T follicular helper cell (primary cell): ENCODE results near the gene ZIC4.

ENCODE experiments used
- DNase-seq: peaks from one replicate; pipeline ENCODE4 v3.0.0-alpha.2; 2020; ENCODE audit warnings: low read depth

Gene ZIC4

GRCh38 chr3:147354623-147355022 is 51.7 kb downstream of the ZIC4 start:
- no peak for DNase-seq

GRCh38 chr3:147351301-147351700 is 55.0 kb downstream of the ZIC4 start:
- DNase-seq, result no peak

- no peak for DNase-seq
These were observed 57.4 kb downstream of the ZIC4 start for GRCh38 chr3:147348976-147349375.

GRCh38 chr3:147343926-147344325 is 62.4 kb downstream of the ZIC4 start:
- DNase-seq, result no peak

- DNase-seq, result no peak
These were observed 64.6 kb downstream of the ZIC4 start for GRCh38 chr3:147341727-147342126.

- DNase-seq, result no peak
These were observed 69.6 kb downstream of the ZIC4 start for GRCh38 chr3:147336543-147337278.
